GOT3 (cell line): Measurements from ENCODE around the gene OCSTAMP.

Experiments
- DNase-seq: peaks from one replicate; lab custom pipeline; 2025; ENCODE audit warnings: mixed read lengths; lab: John Stamatoyannopoulos, UW

Gene OCSTAMP

GRCh38 chr20:46550461-46550860 is at the start of gene OCSTAMP:
Gene OCSTAMP (minus strand): TSS chr20:46550654. CDS start chr20:46550560, 94 bp downstream.
- no peak for DNase-seq

GRCh38 chr20:46599227-46599987 is 49.0 kb upstream of the OCSTAMP start:
- DNase-seq = no peak

GRCh38 chr20:46595933-46596332 is 45.5 kb upstream of the OCSTAMP start:
- no peak for DNase-seq

- no peak for DNase-seq
Measured at GRCh38 chr20:46594725-46595124, 44.3 kb upstream of the OCSTAMP start.

GRCh38 chr20:46592580-46593362 is 42.3 kb upstream of the OCSTAMP start:
- DNase-seq = no peak

- DNase-seq = no peak
Measured at GRCh38 chr20:46590443-46590842, 40.0 kb upstream of the OCSTAMP start.

GRCh38 chr20:46588532-46589511 is 38.4 kb upstream of the OCSTAMP start:
- DNase-seq = no peak

GRCh38 chr20:46587986-46588385 is 37.5 kb upstream of the OCSTAMP start:
- DNase-seq = no peak

GRCh38 chr20:46586724-46587123 is 36.3 kb upstream of the OCSTAMP start:
- no peak for DNase-seq

- no peak for DNase-seq
Measured at GRCh38 chr20:46584508-46584907, 34.1 kb upstream of the OCSTAMP start.

- no peak for DNase-seq
Measured at GRCh38 chr20:46583411-46584214, 33.2 kb upstream of the OCSTAMP start.

GRCh38 chr20:46582648-46583047 is 32.2 kb upstream of the OCSTAMP start:
- DNase-seq = no peak

GRCh38 chr20:46581391-46581790 is 30.9 kb upstream of the OCSTAMP start:
- no peak for DNase-seq

- no peak for DNase-seq
Measured at GRCh38 chr20:46580613-46581205, 30.3 kb upstream of the OCSTAMP start.

GRCh38 chr20:46578745-46579144 is 28.3 kb upstream of the OCSTAMP start:
- DNase-seq = no peak

- DNase-seq = no peak
Measured at GRCh38 chr20:46576774-46577395, 26.4 kb upstream of the OCSTAMP start.

GRCh38 chr20:46575937-46576461 is 25.5 kb upstream of the OCSTAMP start:
- DNase-seq = no peak

- no peak for DNase-seq
Measured at GRCh38 chr20:46575394-46575793, 24.9 kb upstream of the OCSTAMP start.

- no peak for DNase-seq
Measured at GRCh38 chr20:46573788-46574584, 23.5 kb upstream of the OCSTAMP start.
